Suprapubic skin (tissue), 4 donors: Measurements from ENCODE around the gene MORC2. TPM values are rescaled to one million over a fixed set of nuclear protein-coding genes. Genes with fewer than 3 reads are reported as not detected.

Source experiments
- DNase-seq, 2 donors: peaks; one replicate each; pipeline ENCODE4 v3.0.0-alpha.2; 2019; ENCODE audit warnings: low spot score in 2 of 2
- H3K27ac ChIP-seq: fragments of 200-600 bp; sonication (generic); one replicate; pipeline ENCODE4 v1.5.1; 2019
- H3K27me3 ChIP-seq: fragments of 200-600 bp; sonication (generic); one replicate; pipeline ENCODE4 v1.5.1; 2019
- H3K36me3 ChIP-seq: fragments of 200-600 bp; sonication (generic); one replicate; pipeline ENCODE4 v1.5.1; 2019
- H3K4me1 ChIP-seq: fragments of 200-600 bp; sonication (generic); one replicate; pipeline ENCODE4 v1.5.1; 2019
- H3K4me3 ChIP-seq: fragments of 200-600 bp; sonication (generic); one replicate; pipeline ENCODE4 v1.5.1; 2019; ENCODE audit warnings: mild to moderate bottlenecking
- H3K9me3 ChIP-seq: fragments of 200-600 bp; sonication (generic); one replicate; pipeline ENCODE4 v1.5.1; 2019
- CTCF ChIP-seq, 2 donors: fragments of 200-600 bp in 1 of 2; fragments of 450-650 bp in 1 of 2; sonication (generic) in 1 of 2; IDR thresholded peaks; one replicate each; pipeline ENCODE4 v1.5.1; 2016 to 2019; ENCODE audit warnings: antibody characterized with exemption in 2 of 2, mild to moderate bottlenecking in 1 of 2, moderate library complexity in 1 of 2
- EP300 ChIP-seq: sonication (generic); formaldehyde crosslinking; IDR thresholded peaks from one replicate; pipeline ENCODE4 v1.6.1; 2017; ENCODE audit warnings: antibody characterized with exemption
- POLR2A ChIP-seq, 2 donors: fragments of 450-650 bp; IDR thresholded peaks; one replicate each; pipeline ENCODE4 v1.6.1; 2017; ENCODE audit warnings: antibody characterized with exemption in 2 of 2, mild to moderate bottlenecking in 2 of 2, moderate library complexity in 2 of 2
- POLR2AphosphoS5 ChIP-seq, 3 donors: sonication (generic); formaldehyde crosslinking; IDR thresholded peaks; one replicate each; pipeline ENCODE4 v1.6.1; 2017; ENCODE audit warnings: antibody characterized with exemption in 3 of 3
- WGBS: methylation state at CpG from one replicate; pipeline ENCODE4 v1.1.5; 2018; 5-methylcytosine and 5-hydroxymethylcytosine counted together
- total RNA-seq, 4 donors: library from RNA; depleted of rRNA; stranded (reverse); fragments of >200 nt; gene quantifications; one replicate each; pipeline ENCODE4 v1.1.0, GENCODE V29; 2016

MORC2 gene
- total RNA-seq, 4 donors from 2014 or later = 12.9 to 38.7 (median 21.3) TPM

DNA sequence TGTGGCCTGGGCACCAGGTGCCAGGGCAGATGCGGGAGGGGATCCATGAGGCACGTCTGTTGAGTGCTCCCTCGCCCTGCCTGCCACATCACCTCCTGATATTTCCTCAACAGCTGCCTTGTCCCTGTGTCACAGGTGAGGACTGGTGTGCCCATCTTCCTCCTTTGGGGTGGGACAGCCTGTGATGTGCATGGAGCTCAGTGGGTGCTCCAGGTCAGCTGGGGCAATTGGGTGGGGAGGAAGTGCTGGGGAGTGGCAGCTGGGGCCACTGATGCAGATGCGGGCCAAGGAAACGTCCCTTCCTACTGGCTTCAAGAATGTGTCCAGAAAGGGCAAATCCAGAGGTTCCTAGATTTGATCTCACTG is 83.6 kb downstream of the MORC2 start:
- WGBS = 64% methylated on average over 5 of the region's 5 CpGs
- DNase-seq = no peak
- no peaks in the 10 kb centered on the region for H3K27me3 ChIP-seq
- H3K4me1 ChIP-seq = no peaks in the 10 kb centered on the region
- H3K27ac ChIP-seq = no peak overlapping the region
- peaks cover 5% of the 10 kb centered on the region for H3K36me3 ChIP-seq
- no peaks in the 10 kb centered on the region for H3K9me3 ChIP-seq
- no peak overlapping the region for H3K4me3 ChIP-seq
- no peak for TF ChIP-seq CTCF (IDR thresholded peaks at IDR 0.05)
- TF ChIP-seq POLR2AphosphoS5 (IDR thresholded peaks at IDR 0.05) = no peak

GRCh38 chr22:30884211-30885000 is 84.2 kb downstream of the MORC2 start:
- Histone ChIP-seq H3K27me3 (no peaks in the 10 kb centered on the region), H3K4me3 (no peak overlapping the region), H3K27ac (no peak overlapping the region), H3K4me1 (no peaks in the 10 kb centered on the region), H3K9me3 (no peaks in the 10 kb centered on the region), H3K36me3 (peaks cover 5% of the 10 kb centered on the region)
- DNase-seq = no peak
- TF ChIP-seq EP300 (no peak), POLR2A (IDR thresholded peaks at IDR 0.05) (no peak), CTCF (IDR thresholded peaks at IDR 0.05) (no peak), POLR2AphosphoS5 (IDR thresholded peaks at IDR 0.05) (no peak)
- 87% methylated on average over 11 of the region's 18 CpGs for WGBS

DNA sequence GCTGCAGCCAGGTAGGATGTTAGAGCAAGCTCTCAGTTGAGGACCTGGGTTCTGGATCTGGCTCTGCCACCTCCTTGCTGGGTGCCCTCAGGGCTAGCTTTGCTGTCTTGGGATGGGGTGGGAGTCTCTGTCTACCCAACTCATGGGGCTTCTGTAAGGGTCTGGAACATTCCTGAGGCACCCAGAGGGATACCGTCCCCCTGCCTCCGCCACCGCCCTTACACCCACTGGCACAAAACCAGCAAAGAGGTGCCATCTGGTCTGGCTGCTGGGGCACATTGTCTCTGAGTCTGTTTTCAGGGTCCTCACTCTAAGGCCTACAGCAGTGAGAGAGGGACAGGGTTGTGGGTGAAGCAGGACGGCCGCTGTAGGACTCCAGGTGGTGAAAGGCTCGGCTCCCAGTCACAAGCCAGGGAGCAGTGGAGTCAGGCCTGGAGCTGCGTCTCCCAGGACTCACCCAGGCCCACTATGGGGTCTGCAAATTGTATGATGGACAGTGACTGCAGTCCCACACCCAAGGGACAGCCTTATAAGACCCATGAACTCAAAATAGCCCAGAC is 84.9 kb downstream of the MORC2 start:
- Histone ChIP-seq H3K4me3 (no peak overlapping the region), H3K27me3 (no peaks in the 10 kb centered on the region), H3K36me3 (no peaks in the 10 kb centered on the region), H3K27ac (no peak overlapping the region), H3K4me1 (no peaks in the 10 kb centered on the region), H3K9me3 (no peaks in the 10 kb centered on the region)
- TF ChIP-seq CTCF (IDR thresholded peaks at IDR 0.05) = no peak
- no peak for TF ChIP-seq POLR2AphosphoS5 (IDR thresholded peaks at IDR 0.05)
- no peak for TF ChIP-seq EP300
- TF ChIP-seq POLR2A (IDR thresholded peaks at IDR 0.05) = no peak
- WGBS = 86% methylated on average over 5 of the region's 7 CpGs
- DNase-seq = no peak

DNA sequence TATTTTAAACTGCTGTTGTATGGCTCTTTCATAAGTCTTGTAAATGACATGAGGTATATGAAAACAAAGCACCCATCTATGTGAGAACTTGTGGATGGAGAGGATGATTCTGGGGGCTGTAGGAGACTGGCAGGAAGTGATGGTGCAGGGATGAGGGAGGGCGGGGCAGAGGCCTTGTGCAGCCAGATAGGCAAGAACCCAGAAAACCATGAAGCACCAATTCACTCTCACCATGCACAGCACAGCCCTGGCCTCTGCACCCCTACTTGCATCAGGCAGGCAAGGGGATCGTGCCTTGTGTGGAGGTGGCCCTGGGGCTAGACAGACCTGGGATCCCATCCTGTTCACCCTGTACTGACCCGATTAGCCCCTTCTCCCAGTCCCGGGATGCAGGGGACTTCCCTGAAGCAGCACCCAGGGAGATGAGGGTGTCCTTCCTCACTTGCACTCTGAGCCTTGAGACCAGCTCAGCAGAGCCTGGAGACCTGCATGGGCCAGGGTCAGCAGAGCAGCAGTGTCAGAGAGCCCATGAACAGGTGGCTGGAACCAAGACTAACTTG is 85.5 kb downstream of the MORC2 start:
- DNase-seq = no peak
- 77% methylated on average over 4 of the region's 4 CpGs for WGBS
- Histone ChIP-seq H3K4me1 (no peaks in the 10 kb centered on the region), H3K36me3 (no peaks in the 10 kb centered on the region), H3K27ac (no peak overlapping the region), H3K27me3 (no peaks in the 10 kb centered on the region), H3K4me3 (no peak overlapping the region), H3K9me3 (no peaks in the 10 kb centered on the region)
- no peak for TF ChIP-seq EP300

GRCh38 chr22:30882184-30882717 is 86.3 kb downstream of the MORC2 start:
- TF ChIP-seq POLR2A (IDR thresholded peaks at IDR 0.05) (no peak), EP300 (no peak), CTCF (IDR thresholded peaks at IDR 0.05) (no peak), POLR2AphosphoS5 (IDR thresholded peaks at IDR 0.05) (no peak)
- Histone ChIP-seq H3K27ac (no peak overlapping the region), H3K36me3 (no peaks in the 10 kb centered on the region), H3K4me1 (no peaks in the 10 kb centered on the region), H3K4me3 (no peak overlapping the region), H3K9me3 (no peaks in the 10 kb centered on the region), H3K27me3 (no peaks in the 10 kb centered on the region)
- no peak for DNase-seq
- 63% methylated on average over 6 of the region's 6 CpGs for WGBS
